Measurements from ENCODE around the gene CTNNA3. TPM values are rescaled to one million over a fixed set of nuclear protein-coding genes. Genes with fewer than 3 reads are reported as not detected.

Gene CTNNA3
- total RNA-seq, 4 donors from 2014 or later, result 0.68 to 75.2 (median 1.4) TPM

- no peaks in the 10 kb centered on the region for H3K4me1 ChIP-seq
- 65 to 70% methylated on average over 3 of the region's 3 CpGs for WGBS, 2 donors (ENCODE audit: low coverage in 1 of 2)
- TF ChIP-seq EP300 (IDR thresholded peaks at IDR 0.05; ENCODE audit: low read depth) (no peak), POLR2A (IDR thresholded peaks at IDR 0.05) (no peak), POLR2AphosphoS5 (IDR thresholded peaks at IDR 0.05) (no peak), CTCF (IDR thresholded peaks at IDR 0.05) (no peak)
- H3K9me3 ChIP-seq, result no peaks in the 10 kb centered on the region
- H3K27ac ChIP-seq, result no peak overlapping the region
- no peaks in the 10 kb centered on the region for H3K27me3 ChIP-seq
- intact Hi-C loops (cut with DNase I; ENCODE audit: low total_unique reads), result no loop called here
- no peaks in the 10 kb centered on the region for H3K36me3 ChIP-seq
- DNase-seq, result no peak
- H3K4me3 ChIP-seq, result no peak overlapping the region
- in situ Hi-C loops (cut with MboI; ENCODE audit: low pct_ligation_motif_present in 1 of 4, low pct_unique_long_range_greater_than_20kb in 1 of 4, low sequenced_read_pairs in 3 of 4), result no loop called here
Measured at GRCh38 chr10:67011981-67012380, 684.0 kb downstream of the CTNNA3 start.

GRCh38 chr10:67011480-67011879 is 684.5 kb downstream of the CTNNA3 start:
- H3K4me3 ChIP-seq, result no peak overlapping the region
- no peaks in the 10 kb centered on the region for H3K9me3 ChIP-seq
- TF ChIP-seq POLR2AphosphoS5 (IDR thresholded peaks at IDR 0.05) (no peak), EP300 (IDR thresholded peaks at IDR 0.05; ENCODE audit: low read depth) (no peak), POLR2A (IDR thresholded peaks at IDR 0.05) (no peak), CTCF (IDR thresholded peaks at IDR 0.05) (no peak)
- no peak overlapping the region for H3K27ac ChIP-seq
- 96 to 100% methylated on average over 1 of the region's 1 CpG for WGBS, 2 donors (ENCODE audit: low coverage in 1 of 2)
- no peak for DNase-seq
- in situ Hi-C loops (cut with MboI; ENCODE audit: low pct_ligation_motif_present in 1 of 4, low pct_unique_long_range_greater_than_20kb in 1 of 4, low sequenced_read_pairs in 3 of 4), result no loop called here
- intact Hi-C loops (cut with DNase I; ENCODE audit: low total_unique reads), result no loop called here
- H3K36me3 ChIP-seq, result no peaks in the 10 kb centered on the region
- no peaks in the 10 kb centered on the region for H3K27me3 ChIP-seq
- no peaks in the 10 kb centered on the region for H3K4me1 ChIP-seq

- 50 to 53% methylated on average over 1 of the region's 1 CpG for WGBS, 2 donors (ENCODE audit: low coverage in 1 of 2)
- Histone ChIP-seq H3K4me3 (no peak overlapping the region), H3K27ac (no peak overlapping the region), H3K27me3 (no peaks in the 10 kb centered on the region), H3K9me3 (no peaks in the 10 kb centered on the region), H3K4me1 (no peaks in the 10 kb centered on the region), H3K36me3 (no peaks in the 10 kb centered on the region)
- intact Hi-C loops (cut with DNase I; ENCODE audit: low total_unique reads) (no loop called here), in situ Hi-C loops (cut with MboI; ENCODE audit: low pct_ligation_motif_present in 1 of 4, low pct_unique_long_range_greater_than_20kb in 1 of 4, low sequenced_read_pairs in 3 of 4) (no loop called here)
- TF ChIP-seq EP300 (IDR thresholded peaks at IDR 0.05; ENCODE audit: low read depth), result no peak
- no peak for TF ChIP-seq POLR2A (IDR thresholded peaks at IDR 0.05)
- no peak for TF ChIP-seq POLR2AphosphoS5 (IDR thresholded peaks at IDR 0.05)
- TF ChIP-seq CTCF (IDR thresholded peaks at IDR 0.05), result no peak
- DNase-seq, result no peak
Measured at GRCh38 chr10:67005981-67006380, 690.0 kb downstream of the CTNNA3 start.

- DNase-seq, result no peak
- no peaks in the 10 kb centered on the region for H3K9me3 ChIP-seq
- WGBS, 2 donors (ENCODE audit: low coverage in 1 of 2), result 61 to 63% methylated on average over 2 of the region's 2 CpGs
- H3K4me3 ChIP-seq, result no peak overlapping the region
- H3K36me3 ChIP-seq, result no peaks in the 10 kb centered on the region
- in situ Hi-C loops (cut with MboI; ENCODE audit: low pct_ligation_motif_present in 1 of 4, low pct_unique_long_range_greater_than_20kb in 1 of 4, low sequenced_read_pairs in 3 of 4), result no loop called here
- H3K4me1 ChIP-seq, result no peaks in the 10 kb centered on the region
- intact Hi-C loops (cut with DNase I; ENCODE audit: low total_unique reads), result no loop called here
- H3K27me3 ChIP-seq, result no peaks in the 10 kb centered on the region
- no peak overlapping the region for H3K27ac ChIP-seq
- TF ChIP-seq POLR2AphosphoS5 (IDR thresholded peaks at IDR 0.05) (no peak), EP300 (IDR thresholded peaks at IDR 0.05; ENCODE audit: low read depth) (no peak), CTCF (IDR thresholded peaks at IDR 0.05) (no peak), POLR2A (IDR thresholded peaks at IDR 0.05) (no peak)
Measured at GRCh38 chr10:67004690-67005089, 691.3 kb downstream of the CTNNA3 start.
